OCI-LY3 (cell line): ENCODE data around the gene WDR4.
"Not testable (repeated sequence)": the region's sequence is repeated elsewhere in the genome, so short reads cannot be mapped to it uniquely, and the experiment has no call there.

Experiments used
- CTCF ChIP-seq: fragments of 200-600, 300-600 bp; sonication (generic); IDR thresholded peaks from 2 replicates; pipeline ENCODE4 v1.5.1; 2014; ENCODE audit warnings: antibody characterized with exemption, low read length, low read depth
- EZH2phosphoT487 ChIP-seq: fragments of 200-600 bp; shearing (Covaris generic); IDR thresholded peaks from 2 replicates; pipeline ENCODE4 v1.6.1; 2018; ENCODE audit warnings: antibody characterized with exemption, mixed run types, low read depth

DNA sequence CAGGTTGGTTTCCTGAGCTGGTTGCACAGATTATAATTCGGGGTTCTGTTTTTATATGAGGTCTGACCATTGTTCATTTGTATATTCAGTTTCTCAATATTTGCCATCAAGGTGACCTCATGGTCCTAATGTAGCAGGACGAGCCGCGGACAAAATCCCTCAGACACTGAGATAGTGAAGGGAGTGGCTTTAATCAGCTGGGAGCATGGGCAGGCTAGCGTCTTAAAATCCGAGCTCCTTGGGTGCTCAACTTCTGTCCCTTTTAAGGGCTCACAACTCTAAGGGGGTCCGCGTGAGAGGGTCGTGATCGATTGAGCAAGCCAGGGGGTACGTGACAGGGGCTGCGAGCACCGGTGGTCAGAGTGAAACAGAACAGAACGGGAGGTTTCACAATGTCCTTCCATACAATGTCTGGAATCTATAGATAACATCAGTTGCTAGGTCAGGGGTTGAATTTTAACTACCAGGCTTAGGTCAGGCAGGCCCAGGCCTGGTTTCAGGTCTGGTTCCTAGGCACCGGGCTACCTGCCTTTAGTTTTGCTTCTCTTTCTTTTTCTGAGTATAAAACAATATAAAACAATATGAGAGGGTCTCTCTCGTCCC lies 71.9 kb downstream of the WDR4 start:
- not testable (repeated sequence) for TF ChIP-seq CTCF, EZH2phosphoT487
